HG02870 (cell line): Measurements from ENCODE around the gene LARGE2.
"Not testable (repeated sequence)": the region's sequence is repeated elsewhere in the genome, so short reads cannot be mapped to it uniquely, and the experiment has no call there.

Experiments
- ATAC-seq: cut with Tn5 transposase; IDR thresholded peaks from one replicate; pipeline ENCODE4 v1.9.1; 2021; ENCODE audit warnings: mild to moderate bottlenecking, moderate library complexity; ENCODE audit not compliant: unreplicated experiment

The LARGE2 gene

DNA sequence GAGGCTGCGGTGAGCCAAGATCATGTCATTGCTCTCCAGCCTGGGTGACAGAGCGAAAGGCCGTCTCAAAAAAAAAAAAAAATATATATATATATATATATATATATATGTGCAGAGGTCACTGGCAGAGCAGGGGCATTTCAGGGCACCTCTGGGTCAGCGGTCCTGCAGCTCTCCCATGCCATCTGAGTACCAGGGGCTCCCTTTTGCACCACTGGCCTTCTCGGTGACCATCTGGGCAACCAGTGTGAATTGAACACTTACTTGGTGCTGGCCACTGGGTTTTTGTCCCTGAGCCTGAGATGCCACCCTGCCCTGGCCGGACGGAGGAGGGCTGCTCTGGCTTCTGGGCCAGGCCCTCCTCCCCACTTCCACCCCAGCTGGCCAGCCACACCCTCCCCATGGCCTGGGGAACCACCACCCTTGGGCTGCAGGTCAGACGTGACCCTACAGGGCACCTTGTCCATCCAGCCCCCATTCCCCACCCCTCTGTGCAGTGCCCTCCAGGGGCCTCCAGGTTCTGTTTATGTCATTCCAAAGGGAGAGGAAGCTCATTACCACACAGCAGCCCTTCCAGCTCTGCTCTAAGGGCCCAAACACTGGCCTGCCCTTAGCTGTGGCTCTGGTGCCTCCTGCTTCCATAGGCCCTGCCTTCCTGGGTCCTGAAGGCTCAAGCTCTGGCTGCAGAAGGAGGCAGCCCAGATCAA lies 26.8 kb upstream of the LARGE2 start:
- no peak for ATAC-seq

DNA sequence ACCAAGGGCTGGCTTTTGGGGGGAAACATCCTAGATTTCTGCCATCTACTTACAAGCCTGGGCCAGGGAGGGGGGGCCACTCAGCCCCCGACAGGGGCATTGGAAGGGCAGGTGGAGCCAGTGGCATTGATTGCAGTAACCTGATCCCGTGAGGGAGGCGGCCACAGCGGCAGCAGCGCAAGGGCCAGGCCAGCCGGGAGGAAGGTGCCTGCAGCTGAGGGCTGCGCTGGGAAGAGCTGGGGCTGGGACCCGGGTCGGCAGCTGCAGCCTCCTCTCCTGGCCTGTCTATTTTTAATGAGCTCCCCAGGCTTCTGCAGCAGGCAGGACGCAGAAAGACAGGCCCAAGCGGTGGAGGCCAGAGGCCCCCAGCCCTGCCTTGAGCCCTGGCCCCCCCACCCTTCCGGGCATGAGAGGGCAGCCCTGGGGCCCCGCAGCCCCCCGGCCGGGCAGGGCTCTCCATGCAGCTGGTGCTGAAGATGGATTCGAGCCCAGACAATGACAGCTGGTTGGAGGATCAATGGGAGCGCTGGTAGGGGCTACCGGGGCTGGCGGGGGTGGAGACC lies 26.0 kb upstream of the LARGE2 start:
- ATAC-seq: no peak

DNA sequence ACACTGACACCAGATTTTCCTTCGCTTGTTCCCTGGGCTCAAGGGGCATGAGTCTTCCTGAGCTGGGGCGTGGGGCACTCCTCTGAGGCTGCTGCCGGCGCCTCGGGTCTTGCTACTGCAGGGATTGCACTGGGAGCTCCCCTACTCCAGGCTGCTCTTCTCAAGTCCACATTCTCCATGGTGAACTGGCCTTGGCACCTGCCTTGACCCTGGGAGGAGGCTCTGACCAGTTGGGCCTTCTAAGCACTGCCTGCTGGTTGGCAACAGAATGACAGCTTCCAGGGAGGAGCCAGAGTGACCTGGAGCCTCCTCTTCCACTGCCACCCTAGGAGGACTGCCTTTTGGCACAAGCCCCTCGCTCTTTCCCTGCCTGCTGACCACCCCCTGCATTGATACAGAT lies 24.9 kb upstream of the LARGE2 start:
- ATAC-seq: no peak

DNA sequence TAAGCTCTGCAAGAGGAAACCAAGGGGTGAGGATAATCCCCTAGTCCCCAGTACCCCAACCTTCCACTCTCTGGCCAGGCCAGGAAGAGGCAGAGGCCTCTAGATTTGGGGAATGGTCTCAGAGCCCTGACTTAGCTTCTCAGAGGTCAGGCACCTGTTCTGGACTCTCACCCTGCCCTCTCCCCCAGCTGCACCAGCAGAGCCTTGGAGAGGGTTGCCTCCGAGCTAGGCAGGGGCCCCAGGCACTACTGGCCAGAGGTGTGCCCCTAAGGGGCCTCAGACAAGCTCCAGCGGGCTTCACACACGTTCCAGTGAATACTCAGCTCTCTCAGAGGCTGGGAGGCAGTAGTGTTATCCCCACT lies 23.4 kb upstream of the LARGE2 start:
- no peak for ATAC-seq

DNA sequence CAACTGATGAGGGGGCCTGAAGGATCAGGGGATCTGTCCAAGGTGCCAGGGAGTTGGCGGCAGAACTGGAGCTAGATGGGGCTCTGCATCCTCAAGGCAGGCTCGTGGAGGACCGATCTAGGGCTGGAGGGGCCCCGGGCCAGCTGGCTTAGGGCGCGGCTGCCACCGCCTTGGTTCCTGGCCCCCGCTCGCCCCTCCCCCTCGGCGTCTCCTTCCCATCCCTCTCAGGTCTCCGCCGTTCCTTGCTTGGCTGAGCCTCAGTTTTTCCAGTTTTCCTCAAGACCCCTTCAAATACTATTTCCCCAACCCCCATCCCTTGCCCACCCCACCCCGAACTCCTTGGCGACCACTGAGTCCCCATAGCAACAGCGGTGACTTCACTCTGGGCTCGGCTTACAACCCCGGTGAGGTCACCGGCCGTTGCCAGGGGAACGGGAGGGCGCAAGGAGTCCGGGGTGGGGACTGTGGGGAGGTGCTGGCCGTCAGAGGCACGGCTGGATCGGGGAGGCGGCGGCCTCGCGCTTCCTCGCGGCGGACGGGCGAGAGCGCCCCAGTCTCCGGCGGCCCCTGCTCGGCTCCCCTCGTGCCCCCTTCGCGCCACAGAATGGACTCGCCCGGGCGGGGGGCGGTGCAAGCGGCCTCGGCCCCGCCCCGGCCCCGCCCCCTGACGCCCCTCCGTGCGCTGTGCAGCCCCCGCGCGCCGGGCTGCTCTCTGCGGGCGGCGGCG lies 22.8 kb upstream of the LARGE2 start:
- ATAC-seq: peak; percentile 67

DNA sequence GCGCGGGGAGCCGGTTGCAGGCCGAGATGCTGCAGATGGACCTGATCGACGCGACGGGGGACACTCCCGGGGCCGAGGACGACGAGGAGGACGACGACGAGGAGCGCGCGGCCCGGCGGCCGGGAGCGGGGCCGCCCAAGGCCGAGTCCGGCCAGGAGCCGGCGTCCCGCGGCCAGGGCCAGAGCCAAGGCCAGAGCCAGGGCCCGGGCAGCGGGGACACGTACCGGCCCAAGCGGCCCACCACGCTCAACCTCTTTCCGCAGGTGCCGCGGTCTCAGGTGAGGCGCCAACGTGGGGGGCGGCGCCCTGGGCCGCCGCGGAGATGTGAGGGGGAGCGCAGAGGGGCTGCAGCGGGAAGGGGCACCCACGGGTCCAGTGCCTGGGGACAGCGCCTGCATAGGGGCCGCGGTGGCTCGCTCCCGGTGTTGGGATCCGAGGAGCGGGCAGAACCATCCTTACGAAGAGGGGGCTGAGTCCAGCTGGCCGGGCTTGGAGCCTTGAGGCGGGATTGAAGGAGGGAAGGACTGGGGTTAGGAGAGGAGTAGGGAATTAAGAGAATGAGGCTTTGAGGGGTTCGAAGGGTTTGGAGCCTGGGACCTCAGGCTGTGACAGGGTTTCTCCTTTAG lies 22.2 kb upstream of the LARGE2 start:
- ATAC-seq: not testable (repeated sequence)

DNA sequence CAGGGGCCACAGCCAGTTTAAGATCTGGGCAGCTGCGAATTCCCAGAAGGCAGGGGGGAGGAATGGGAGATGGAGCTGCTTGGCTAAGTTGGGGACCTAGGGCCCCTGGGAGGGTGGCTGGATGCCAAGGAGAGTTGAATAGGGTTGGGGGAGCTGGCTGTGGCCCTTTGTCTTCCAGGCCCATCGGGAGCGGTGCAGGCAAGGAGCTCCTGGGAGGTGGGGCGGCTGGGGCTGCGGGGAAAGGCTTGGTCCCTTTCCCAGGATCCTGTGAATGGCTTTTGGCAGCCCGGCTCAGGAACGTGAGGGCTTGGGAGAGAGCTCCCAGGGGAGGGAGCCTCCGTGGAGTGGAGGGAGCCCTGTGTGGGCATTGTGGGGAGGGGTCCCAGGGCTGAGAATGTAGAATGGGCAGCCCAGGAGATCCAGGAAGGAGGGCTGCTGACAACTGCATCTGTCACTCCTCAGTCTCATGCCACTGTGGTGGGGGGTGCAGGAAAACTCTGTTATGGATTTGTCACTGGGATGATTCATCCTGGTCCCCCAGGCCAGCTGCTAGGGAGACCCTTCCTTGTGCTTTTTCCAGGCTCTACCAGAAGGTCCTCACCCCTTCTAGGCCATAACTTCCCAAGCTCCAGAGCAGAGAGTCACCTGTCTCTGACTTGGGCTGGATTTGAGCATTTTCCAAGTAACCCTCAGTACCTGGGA lies 21.4 kb upstream of the LARGE2 start:
- ATAC-seq: no peak

DNA sequence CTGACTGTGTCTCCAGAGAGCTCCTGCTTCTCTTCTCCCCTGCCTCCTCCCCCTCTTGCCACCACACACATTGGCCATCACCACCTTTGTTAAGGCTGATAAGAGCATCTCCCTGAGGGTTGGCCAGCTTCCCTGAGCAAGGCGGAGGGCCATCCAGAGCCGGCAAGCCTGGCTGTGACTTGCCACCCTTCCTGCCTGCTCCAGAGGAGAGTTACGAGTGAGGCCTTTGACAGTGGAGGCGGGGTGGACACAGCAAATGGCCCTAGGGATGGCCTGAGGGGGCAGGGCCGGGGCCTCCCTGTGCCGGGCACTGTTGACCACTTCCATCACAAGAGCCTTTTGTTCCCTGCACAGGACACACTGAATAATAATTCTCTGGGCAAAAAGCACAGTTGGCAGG lies 20.8 kb upstream of the LARGE2 start:
- ATAC-seq: no peak

DNA sequence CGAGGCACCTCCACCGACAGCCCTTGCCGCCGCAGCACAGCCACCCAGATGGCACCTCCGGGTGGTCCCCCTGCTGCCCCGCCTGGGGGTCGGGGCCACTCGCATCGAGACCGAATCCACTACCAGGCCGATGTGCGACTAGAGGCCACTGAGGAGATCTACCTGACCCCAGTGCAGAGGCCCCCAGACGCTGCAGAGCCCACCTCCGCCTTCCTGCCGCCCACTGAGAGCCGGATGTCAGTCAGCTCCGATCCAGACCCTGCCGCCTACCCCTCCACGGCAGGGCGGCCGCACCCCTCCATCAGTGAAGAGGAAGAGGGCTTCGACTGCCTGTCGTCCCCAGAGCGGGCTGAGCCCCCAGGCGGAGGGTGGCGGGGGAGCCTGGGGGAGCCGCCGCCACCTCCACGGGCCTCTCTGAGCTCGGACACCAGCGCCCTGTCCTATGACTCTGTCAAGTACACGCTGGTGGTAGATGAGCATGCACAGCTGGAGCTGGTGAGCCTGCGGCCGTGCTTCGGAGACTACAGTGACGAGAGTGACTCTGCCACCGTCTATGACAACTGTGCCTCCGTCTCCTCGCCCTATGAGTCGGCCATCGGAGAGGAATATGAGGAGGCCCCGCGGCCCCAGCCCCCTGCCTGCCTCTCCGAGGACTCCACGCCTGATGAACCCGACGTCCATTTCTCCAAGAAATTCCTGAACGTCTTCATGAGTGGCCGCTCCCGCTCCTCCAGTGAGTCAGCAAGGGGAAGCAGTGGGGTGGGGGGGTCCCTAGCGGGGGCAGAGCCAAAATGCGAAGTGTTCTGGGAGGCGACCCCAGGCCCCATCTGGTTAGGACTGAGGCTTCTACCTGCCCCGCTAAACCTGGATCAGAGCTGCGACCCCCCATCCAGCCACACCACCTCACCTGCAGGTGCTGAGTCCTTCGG lies 19.7 kb upstream of the LARGE2 start:
- ATAC-seq: no peak

DNA sequence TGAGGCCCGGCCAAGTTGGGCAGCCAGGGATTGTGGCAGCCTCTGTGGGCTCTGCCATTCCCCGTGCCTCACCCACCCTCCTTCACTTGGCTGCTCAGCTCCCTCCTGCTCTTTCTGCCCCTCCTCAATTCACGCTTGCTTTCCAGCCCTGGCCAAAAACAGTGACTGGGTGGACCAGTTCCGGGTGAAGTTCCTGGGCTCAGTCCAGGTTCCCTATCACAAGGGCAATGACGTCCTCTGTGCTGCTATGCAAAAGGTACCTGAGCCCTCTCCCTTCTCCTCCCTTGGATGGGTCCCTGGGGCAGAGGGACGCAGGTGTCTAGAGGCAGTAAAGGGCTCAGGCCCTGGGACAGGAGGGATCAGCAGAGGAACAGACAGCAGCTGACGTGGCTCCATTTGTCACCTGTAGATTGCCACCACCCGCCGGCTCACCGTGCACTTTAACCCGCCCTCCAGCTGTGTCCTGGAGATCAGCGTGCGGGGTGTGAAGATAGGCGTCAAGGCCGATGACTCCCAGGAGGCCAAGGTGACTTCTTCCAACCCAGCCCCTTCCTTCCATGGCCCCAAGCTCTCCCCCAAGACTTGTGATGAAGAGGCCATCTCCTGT lies 18.0 kb upstream of the LARGE2 start:
- ATAC-seq: no peak

DNA sequence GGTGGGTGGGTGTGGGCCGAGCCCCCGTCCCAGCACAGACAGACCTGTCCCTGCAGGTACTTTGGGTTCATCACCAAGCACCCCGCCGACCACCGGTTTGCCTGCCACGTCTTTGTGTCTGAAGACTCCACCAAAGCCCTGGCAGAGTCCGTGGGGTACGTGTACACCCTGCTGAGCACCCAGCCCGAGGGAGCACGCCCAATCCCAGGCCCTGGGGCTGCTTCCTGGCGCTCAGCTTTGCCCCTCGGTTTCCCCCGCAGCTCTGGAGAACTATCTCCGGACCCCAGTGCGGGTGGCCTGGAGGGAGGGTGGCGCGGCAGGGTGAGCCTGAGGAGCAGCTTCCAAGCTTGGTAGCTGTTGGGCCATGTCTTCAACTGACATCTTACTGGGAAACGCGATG lies 17.4 kb upstream of the LARGE2 start:
- no peak for ATAC-seq

DNA sequence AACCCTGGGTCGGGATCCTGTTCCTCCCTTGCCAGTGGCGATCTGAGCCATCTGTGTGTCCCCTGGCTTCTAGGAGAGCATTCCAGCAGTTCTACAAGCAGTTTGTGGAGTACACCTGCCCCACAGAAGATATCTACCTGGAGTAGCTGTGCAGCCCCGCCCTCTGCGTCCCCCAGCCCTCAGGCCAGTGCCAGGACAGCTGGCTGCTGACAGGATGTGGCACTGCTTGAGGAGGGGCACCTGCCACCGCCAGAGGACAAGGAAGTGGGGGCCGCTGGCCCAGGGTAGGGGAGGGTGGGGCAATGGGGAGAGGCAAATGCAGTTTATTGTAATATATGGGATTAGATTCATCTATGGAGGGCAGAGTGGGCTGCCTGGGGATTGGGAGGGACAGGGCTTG lies 16.9 kb upstream of the LARGE2 start:
- not testable (repeated sequence) for ATAC-seq

DNA sequence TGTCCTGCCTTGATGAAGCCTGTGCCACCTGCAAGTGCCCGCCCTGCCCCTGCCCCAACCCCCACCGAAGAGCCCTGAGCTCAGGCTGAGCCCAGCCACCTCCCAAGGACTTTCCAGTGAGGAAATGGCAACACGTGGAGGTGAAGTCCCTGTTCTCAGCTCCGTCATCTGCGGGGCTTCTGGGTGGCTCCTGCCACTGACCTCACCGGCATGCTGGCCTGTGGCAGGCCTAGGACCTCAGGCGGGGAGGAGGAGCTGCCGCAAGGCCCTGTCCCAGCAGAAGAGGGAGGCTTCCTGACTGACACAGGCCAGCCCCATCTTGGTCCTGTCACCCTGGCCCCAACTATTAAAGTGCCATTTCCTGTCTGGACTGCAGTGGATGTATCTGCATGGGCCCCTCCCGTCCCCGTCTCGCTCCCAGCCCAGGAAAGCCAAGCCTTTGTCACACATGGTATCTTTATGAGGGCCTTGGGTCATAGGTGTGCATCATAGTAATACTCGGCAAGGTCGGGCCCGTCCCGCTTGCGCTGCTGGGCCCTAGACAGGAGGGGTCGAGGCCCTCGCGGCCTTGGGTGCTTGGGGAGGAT lies 16.3 kb upstream of the LARGE2 start:
- no peak for ATAC-seq

DNA sequence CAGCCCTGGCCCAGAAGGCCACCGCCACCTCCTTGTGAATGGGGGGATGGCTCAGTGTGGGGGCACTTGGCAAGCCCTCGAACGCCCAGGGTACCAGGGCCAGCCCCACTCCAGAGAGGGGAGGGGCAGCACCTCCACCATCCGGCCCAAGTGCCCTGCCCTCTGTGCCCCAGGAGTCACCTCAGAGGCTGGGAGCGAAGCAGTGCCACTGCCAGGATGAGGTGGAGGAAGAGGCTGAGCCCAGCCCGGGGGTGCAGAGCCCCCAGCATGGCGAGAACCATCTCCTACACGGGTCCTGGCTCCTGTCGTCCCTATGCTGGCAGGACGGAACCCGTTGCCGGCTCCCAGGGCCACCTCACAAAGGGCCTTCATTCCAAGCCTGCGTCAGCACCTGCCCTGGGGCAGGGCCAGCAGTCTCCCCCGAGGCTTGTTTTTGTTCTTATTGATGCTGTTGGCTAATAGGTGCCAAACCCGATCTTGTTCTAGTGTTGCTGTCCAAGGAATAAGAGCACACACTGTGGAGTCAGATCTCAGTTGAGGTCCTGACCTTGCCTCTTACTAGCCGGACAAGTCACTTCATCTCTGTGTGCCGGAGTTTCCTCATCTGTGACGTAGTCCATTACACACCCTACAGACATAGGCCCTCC lies 15.4 kb upstream of the LARGE2 start, which contains the start of gene FREY1:
Gene FREY1 (minus strand): TSS at position 307 of the 647 bp plus-strand sequence. CDS start 26 bp downstream, at position 281.
- no peak for ATAC-seq

DNA sequence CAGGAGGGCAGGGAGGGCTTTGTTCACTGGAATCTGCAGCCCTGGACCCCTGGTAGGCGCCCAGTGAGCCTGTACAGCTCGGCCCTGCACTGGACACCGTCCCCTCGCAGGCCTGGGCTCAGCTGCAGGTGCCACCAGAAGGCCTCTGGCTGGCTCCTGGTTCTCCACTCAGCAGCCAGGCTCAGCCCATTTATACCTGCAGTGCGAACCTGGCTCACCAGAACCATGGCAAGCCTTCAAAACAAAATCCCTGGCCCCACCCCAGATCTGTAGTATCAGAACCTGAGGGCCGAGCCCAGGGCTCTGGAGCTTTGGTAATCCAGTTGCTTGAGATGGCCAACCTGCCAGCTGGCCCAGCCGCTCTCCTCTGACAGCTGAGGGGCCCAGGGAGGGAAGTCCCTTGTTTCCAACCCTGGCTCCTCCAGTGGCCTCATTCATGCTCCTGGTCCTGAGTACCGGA lies 14.5 kb upstream of the LARGE2 start:
- no peak for ATAC-seq

DNA sequence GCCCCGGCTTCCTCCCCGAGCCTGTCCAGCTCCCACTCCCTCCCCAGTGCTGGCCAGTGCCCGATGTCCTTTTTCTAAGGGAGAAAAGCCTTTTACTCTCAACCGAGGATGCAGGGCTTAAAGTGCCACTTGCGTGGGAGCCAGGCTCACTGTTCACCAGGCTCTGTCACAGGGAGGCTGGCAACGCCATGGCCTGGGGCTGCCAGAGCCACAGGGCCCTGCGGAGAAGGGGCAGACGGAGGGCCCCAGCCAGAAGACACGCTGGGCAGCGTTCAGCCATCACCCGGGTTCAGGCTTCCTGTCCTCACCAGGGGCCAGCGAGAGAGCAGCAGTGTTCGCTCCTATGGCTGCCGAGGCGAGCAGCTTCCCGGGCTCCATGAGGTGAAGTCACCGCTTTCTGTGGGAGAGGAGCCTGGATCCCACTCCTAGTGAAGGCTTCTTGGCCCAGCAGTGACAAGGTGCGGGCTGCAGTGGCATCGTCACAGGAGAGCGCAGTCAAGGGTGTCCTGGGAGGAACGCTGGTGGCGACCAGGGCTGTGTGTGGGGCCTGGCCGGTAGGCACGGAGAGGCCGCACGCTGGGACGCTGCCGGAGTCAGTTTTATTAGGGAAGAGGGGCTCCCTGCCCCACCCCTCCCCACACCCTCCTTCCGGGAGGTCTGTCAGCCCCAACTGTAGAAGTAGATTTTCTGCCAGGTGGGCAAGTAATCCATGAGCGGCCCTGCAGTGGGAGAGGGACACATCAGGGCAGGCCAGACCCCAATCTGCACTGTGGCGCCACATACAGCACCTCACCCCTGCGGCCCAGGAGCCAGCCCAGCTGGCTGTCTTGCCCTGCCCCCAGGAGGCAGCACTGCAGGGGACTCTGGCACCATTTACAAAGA lies 12.6 kb upstream of the LARGE2 start:
- no peak for ATAC-seq

DNA sequence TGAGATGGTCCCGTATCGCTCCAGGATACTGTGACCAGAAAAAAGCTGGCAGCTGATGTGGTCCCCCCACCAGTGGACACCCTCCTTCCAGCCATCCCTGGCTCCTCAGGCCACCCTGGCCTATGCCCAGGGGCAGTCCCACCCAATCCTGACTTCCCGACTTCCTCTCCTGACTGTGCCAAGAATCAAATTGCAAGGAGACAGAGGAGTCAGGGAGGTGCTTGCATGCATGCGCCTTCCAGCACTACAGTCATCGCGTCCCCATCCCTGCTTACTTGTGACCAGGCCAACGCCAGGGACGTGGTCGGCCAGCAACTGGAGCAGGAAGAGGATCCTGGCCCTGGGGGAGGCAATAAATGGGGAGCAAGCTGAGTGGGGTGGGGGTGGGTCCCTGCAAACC lies 11.8 kb upstream of the LARGE2 start:
- no peak for ATAC-seq

DNA sequence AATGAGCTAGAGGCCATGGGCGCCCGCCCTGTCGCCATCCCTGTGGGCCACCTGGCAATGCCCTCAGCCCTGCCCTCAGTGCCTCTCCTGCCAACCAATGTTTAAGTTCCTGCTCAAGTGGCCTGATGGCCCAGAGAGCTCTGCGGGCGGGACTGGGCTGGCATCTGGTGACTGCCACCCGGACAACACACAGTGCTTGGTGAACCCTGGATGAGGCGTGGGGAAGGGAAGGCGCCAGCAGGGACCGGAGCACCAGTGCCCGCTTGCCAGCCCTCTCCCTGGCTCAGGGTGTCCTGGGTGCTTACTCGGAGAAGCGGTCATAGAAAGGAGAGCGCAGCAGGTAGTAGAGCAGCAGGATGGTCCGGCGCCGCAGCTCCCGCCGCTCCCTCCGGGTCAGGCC lies 8.9 kb upstream of the LARGE2 start:
- ATAC-seq: no peak
